PC-3 (cell line): ENCODE results near the gene FOXM1.

Source experiments
- CTCF ChIP-seq: fragments of 300-600 bp; sonication (generic); conservative IDR thresholded peaks from 2 replicates; pipeline ENCODE4 v1.5.1; 2017; ENCODE audit warnings: antibody characterized with exemption, low read depth, mild to moderate bottlenecking, low read length
- EZH2 ChIP-seq: fragments of 300-600 bp; sonication (generic); IDR thresholded peaks from one replicate; pipeline ENCODE4 v1.6.1; 2017; ENCODE audit warnings: antibody characterized with exemption, mild to moderate bottlenecking, low read length; ENCODE audit not compliant: unreplicated experiment
- EZH2phosphoT487 ChIP-seq: fragments of 300-600 bp; sonication (generic); IDR thresholded peaks from 2 replicates; pipeline ENCODE4 v1.6.1; 2018; ENCODE audit warnings: mild to moderate bottlenecking, antibody characterized with exemption, low read length, borderline replicate concordance

- TF ChIP-seq EZH2 = no peak
- TF ChIP-seq CTCF = no peak
- no peak for TF ChIP-seq EZH2phosphoT487
These were observed 14.1 kb downstream of the FOXM1 start for GRCh38 chr12:2862876-2863275.
